NCI-H82 treated with DMSO at 0.1 percent for 48 hours (cell line): ENCODE results near the gene ZFHX3.
A peak's percentile ranks its signal among the peaks of the same experiment; 100 is the strongest.

Experiments used
- DNase-seq: peaks from one replicate; lab custom pipeline; 2025; ENCODE audit not compliant: unreplicated experiment; lab: John Stamatoyannopoulos, UW

The ZFHX3 gene

GRCh38 chr16:72957303-72958277, 90.3 kb downstream of the ZFHX3 start:
- DNase-seq, result no peak

- DNase-seq, result no peak
These were observed 91.5 kb downstream of the ZFHX3 start for GRCh38 chr16:72956124-72957064.

GRCh38 chr16:72952811-72953271, 95.1 kb downstream of the ZFHX3 start:
- no peak for DNase-seq

GRCh38 chr16:72952404-72952803, 95.5 kb downstream of the ZFHX3 start:
- no peak for DNase-seq

- DNase-seq, result no peak
These were observed 96.0 kb downstream of the ZFHX3 start for GRCh38 chr16:72951916-72952315.

- DNase-seq, result no peak
These were observed 97.3 kb downstream of the ZFHX3 start for GRCh38 chr16:72950669-72951068.

GRCh38 chr16:72948238-72948829, 99.6 kb downstream of the ZFHX3 start:
- DNase-seq, result no peak

- DNase-seq, result peak; percentile 73
These were observed 100.3 kb downstream of the ZFHX3 start for GRCh38 chr16:72947379-72948237.

GRCh38 chr16:72946474-72947194, 101.3 kb downstream of the ZFHX3 start:
- no peak for DNase-seq

- DNase-seq, result no peak
These were observed 101.9 kb downstream of the ZFHX3 start for GRCh38 chr16:72946063-72946462.

GRCh38 chr16:72945611-72946010, 102.3 kb downstream of the ZFHX3 start:
- no peak for DNase-seq

- no peak for DNase-seq
These were observed 103.0 kb downstream of the ZFHX3 start for GRCh38 chr16:72944757-72945485.

GRCh38 chr16:72942021-72942420, 105.9 kb downstream of the ZFHX3 start:
- DNase-seq, result no peak

- DNase-seq, result no peak
These were observed 107.0 kb downstream of the ZFHX3 start for GRCh38 chr16:72940886-72941285.

GRCh38 chr16:72939247-72939646, 108.7 kb downstream of the ZFHX3 start:
- no peak for DNase-seq

- no peak for DNase-seq
These were observed 109.1 kb downstream of the ZFHX3 start for GRCh38 chr16:72938795-72939164.

GRCh38 chr16:72937916-72938794, 109.8 kb downstream of the ZFHX3 start:
- DNase-seq, result peak; percentile 2

GRCh38 chr16:72937360-72937759, 110.6 kb downstream of the ZFHX3 start:
- no peak for DNase-seq
